Stimulated activated CD4-positive, alpha-beta T cell treated with anti-CD3 and anti-CD28 coated beads, Interleukin-12 subunit alpha, Interleukin-12 subunit beta, amount 100 ng/mL, for 48 hours (primary cell): ENCODE results near the gene D2HGDH.
"Not testable (repeated sequence)": the region's sequence is repeated elsewhere in the genome, so short reads cannot be mapped to it uniquely, and the experiment has no call there.

Source experiments
- DNase-seq, 3 donors: peaks; one replicate each; pipeline ENCODE4 v3.0.0-alpha.2; 2020; ENCODE audit warnings: low read depth in 2 of 3, low spot score in 1 of 3

D2HGDH gene

GRCh38 chr2:241791385-241791784 is 57.0 kb downstream of the D2HGDH start:
- DNase-seq: not testable (repeated sequence)

GRCh38 chr2:241793385-241793784 is 59.0 kb downstream of the D2HGDH start:
- DNase-seq: no peak

DNA sequence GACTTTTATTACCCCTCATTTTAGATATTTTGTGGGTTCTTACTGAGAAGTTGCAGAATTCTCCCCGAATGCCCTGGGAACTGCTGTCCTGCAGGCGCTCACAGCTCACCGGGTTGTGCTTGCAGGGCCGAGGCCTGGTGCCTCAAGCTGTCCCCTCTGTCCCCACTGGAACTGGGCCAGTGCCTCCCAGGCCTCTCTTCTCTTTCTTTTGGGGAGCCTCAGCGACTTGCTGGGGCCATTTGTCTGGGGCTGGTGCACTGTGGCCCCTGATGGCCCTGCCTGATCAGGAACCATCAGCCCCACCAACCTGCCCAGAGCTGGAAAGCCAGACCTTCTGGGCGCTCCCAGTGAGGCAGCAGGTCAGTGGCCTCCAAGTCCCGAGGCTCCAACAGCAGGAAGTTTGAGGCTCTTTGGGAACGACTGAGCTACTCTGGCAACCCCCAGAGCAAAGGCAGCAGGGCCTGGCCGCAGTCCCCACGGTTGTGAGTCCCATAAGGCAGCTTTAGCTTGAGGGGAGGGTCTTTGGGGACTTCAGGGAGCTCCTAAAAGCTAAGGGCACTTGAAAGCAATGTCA is 59.9 kb downstream of the D2HGDH start:
- DNase-seq: no peak

GRCh38 chr2:241795021-241795999 is 60.9 kb downstream of the D2HGDH start:
- no peak for DNase-seq

GRCh38 chr2:241796209-241796608 is 61.8 kb downstream of the D2HGDH start:
- DNase-seq: no peak

- DNase-seq: no peak
Measured at GRCh38 chr2:241796610-241797138, 62.2 kb downstream of the D2HGDH start.

- DNase-seq: no peak
Measured at GRCh38 chr2:241797441-241798080, 63.1 kb downstream of the D2HGDH start.

GRCh38 chr2:241798081-241798630 is 63.7 kb downstream of the D2HGDH start:
- no peak for DNase-seq

GRCh38 chr2:241798631-241799521 is 64.4 kb downstream of the D2HGDH start:
- no peak for DNase-seq

DNA sequence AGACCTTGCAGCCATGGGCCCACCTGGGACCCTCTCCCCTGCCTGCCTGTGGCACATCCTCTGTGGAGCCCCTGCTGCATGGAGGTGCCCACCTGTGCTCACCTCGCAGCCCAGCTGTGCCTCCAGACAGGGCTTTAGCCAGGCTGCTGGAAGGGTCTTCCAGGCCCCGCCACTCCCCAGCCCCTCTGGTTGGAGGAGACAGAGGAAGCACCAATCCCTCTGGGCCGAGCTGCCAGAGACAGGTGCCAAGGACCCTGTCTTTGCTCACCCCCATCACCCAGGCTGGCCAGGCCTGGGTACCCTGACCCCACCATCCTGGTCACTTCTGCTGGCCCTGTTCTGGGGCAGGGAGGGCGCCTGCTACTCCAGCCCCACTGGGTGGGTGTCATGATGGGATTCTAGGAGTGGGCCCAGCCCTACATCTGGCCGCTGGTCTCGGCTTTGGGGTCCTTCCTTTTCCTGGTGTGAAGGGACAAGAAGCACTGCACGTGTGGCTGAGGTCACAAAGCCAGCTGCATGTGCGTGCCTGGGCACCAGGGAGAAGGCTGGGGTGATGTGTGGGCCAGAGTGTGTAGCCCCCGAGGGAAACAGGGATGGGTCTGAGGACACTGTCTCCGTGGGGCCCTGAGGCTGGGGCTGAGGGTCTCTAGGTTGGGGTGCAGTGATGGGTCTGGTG is 65.2 kb downstream of the D2HGDH start:
- no peak for DNase-seq

DNA sequence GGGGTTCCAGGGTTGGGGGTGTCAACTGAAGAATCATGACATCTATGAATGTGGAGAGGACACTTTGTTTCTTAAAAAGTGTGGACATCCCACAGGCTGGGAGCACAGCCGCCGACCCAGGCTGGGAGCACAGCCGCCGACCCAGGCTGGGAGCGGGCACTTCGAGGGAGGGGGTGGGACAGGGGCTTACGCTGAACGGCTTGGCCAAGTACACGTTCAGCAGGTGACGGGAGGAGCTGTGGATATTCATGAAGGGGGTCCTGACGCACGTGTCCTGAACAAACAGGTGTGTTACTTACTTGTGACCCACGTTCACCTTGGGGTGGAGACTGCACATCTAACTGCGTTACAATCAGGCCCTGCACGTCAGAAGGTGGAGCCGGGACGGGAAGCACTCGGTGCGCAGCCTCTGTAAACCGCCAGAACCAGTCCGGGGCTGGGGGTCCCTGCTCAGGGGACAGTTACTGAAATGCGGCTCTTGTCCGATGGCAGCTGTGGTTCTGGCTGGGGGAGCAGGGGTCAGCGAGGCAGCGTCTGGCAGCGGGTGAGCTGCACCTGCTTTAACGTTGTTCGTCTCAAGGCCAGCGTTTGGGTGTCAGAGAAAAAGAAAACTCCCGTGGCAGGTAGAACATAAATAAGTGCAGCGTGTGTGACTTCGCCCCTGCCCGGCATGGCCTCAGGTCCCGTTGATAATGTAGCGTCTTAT is 65.9 kb downstream of the D2HGDH start:
- DNase-seq: not testable (repeated sequence)

DNA sequence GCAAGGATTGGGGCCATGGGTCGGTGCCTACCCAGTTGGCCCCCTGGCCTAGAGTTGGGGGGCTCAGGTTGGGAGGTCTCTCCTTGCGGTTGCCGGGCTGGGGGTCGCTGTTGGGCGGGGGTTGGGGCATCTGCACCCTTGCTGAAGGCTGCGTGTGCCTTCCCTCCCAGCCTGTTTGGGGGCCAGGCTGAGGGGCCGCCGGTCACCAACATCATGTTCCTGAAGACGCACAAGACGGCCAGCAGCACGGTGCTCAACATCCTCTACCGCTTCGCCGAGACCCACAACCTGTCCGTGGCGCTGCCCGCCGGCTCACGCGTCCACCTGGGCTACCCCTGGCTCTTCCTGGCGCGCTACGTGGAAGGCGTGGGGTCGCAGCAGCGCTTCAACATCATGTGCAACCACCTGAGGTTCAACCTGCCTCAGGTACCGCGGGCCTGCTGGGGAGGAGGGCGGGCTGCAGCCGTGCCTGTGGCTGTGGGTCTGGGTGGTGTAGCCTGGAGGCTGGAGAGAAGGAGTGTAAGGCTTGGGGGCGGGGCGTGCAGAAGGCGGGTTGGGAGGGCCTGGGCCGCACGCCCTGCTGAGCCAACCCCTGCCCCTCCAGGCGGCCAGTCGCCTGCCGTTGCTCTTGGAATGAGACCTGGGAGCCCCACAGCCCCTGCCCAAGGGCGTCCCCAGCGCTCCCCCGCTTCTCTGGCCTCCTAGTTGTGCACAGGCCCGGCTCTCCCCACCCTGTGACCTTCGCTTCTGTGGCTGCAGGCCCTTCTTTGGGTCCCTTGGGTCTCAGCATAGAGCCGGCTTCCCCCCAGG is 67.4 kb downstream of the D2HGDH start:
- no peak for DNase-seq

DNA sequence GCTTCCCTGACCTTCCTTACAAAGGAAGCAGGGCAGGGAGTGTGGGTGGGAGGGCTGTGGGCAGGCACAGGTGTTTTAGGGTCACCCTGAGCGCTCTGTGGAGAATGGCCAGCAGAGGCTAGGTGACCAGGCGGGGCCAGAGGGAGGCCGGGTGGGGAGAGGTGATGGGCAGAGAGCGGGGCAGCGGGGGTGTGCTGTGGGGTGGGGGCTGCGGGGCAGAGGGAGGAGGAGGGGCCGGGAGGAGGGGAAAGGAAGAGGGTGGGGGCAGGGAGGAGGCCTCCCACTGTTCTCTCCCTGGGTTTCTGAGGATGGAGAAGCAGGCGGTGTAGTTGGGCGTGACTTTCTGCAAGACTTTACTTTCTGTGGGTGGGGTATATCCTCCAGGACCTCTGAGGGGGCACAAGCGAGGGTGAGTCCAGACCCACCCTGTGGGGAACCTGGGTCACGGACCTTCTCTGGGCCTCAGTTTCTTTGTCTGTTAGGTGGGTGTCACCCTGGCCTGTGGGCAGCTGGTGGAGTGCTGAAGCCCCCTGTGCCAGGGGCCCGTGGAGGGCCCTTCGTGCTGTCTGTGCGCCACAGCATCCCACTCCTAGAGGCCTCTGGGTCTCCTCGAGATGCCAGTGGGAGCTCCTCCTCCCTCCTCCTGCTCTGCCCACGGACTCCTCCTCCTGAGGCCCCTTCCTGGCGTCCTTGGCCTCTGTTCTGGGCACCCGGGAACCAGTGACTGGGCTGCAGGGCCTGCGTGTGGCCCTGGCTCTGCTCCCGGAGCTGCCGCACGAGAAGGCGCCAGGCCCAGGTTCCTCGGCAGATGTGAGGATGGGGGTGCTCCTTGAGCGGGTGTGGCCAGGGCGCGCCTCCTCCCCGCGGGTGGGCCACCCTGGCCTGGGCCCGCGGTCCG is 68.2 kb downstream of the D2HGDH start:
- no peak for DNase-seq

DNA sequence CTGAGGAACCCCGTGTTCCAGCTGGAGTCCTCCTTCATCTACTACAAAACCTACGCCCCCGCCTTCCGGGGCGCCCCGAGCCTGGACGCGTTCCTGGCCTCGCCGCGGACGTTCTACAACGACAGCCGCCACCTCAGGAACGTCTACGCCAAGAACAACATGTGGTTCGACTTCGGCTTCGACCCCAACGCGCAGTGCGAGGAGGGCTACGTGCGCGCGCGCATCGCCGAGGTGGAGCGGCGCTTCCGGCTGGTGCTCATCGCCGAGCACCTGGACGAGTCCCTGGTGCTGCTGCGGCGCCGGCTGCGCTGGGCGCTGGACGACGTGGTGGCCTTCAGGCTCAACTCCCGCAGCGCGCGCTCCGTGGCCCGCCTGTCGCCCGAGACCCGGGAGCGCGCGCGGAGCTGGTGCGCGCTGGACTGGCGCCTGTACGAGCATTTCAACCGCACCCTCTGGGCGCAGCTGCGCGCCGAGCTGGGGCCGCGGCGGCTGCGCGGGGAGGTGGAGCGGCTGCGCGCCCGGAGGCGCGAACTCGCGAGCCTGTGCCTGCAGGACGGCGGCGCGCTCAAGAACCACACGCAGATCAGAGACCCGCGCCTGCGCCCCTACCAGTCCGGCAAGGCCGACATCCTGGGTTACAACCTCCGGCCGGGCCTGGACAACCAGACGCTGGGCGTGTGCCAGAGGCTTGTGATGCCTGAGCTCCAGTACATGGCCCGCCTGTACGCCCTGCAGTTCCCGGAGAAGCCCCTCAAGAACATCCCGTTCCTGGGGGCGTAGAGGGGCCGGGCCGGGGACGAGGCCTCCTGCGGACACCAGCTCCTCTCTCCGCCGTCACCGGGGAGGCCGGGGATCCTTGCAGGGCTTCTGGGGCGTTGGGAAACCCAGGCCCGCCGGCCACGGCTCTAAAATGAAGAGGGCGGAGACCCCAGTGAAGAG is 69.2 kb downstream of the D2HGDH start:
- DNase-seq: peak in 1 of 3 donors; percentile 32

DNA sequence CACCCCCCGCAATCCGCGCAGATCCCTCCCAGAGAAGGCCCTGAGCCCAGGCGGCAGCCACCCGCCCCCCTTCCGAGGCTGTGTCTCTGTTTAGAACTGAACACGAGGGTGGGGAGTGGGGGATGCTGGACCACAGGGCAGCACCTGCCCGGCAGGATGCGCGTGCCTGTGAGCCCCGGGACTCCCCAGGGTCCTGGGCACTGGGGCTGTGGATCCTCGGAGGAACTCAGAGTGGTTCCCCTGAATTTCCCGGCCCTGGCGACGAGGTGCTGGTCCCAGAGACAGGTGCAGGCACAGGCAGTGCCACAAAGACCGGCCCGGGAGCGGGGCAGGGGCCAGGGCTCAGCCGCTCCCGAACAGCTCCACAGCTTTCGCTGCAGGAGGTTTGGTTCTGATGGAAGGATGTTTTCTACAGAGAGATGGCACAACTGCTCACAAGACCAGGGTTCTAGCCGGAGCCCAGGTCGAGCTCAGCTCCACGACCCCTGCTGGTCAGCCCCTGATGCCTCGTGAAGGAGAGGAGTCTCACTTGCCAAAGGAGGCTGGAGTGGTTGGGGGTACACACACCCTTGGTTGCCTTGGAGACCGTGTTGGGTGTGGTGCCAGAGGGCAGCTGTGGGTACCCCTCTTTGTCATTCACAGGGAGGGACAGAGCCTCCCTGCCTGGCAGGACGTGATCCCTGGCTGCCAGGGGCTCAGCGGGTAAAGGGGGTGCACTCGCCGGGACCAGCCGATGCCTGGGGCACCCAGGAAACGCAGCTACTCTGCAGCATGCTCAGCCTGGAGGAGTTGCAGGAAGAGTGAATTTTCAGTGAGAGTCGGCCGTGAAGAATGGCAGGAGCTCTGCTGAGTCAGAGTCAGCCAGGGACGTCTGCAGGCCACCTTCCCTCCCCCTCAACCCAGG is 70.1 kb downstream of the D2HGDH start:
- no peak for DNase-seq
